CD4-positive, CD25-positive, alpha-beta regulatory T cell (primary cell): ENCODE measurements around the gene ANXA5. TPM values are rescaled to one million over a fixed set of nuclear protein-coding genes. Genes with fewer than 3 reads are reported as not detected.
"Not testable (repeated sequence)": the region's sequence is repeated elsewhere in the genome, so short reads cannot be mapped to it uniquely, and the experiment has no call there.

ENCODE experiments used
- ATAC-seq, 2 donors: fragments of 150-1000 bp; cut with Tn5 transposase; one replicate each; pipeline ENCODE4 v1.10.0; 2021; ENCODE audit warnings: low read depth in 2 of 2, moderate number of reproducible peaks in 2 of 2, moderate library complexity in 1 of 2
- DNase-seq, 3 donors: peaks; one replicate each; pipeline versions ENCODE4 v3.0.0 to v3.0.0-alpha.2; 2012 to 2022; ENCODE audit warnings: mixed read lengths in 1 of 3
- H3K27ac ChIP-seq: one replicate; pipeline ENCODE4 v1.7.0; 2013; ENCODE audit warnings: mild to moderate bottlenecking, low read length; ENCODE audit not compliant: insufficient read depth, poor library complexity, severe bottlenecking
- H3K27me3 ChIP-seq: one replicate; pipeline ENCODE4 v1.7.0; 2013; ENCODE audit warnings: low read length; ENCODE audit not compliant: control insufficient read depth, insufficient read depth
- H3K36me3 ChIP-seq: one replicate; pipeline ENCODE4 v1.7.0; 2013; ENCODE audit warnings: mild to moderate bottlenecking, low read length, moderate library complexity; ENCODE audit not compliant: control insufficient read depth, insufficient read depth
- H3K4me1 ChIP-seq: 2 replicates; pipeline ENCODE4 v1.7.0; 2013; ENCODE audit warnings: mild to moderate bottlenecking, low read length; ENCODE audit not compliant: insufficient read depth, control insufficient read depth, poor library complexity, severe bottlenecking
- H3K4me3 ChIP-seq: one replicate; pipeline ENCODE4 v1.7.0; 2013; ENCODE audit warnings: low read depth, mild to moderate bottlenecking, low read length, moderate library complexity
- H3K9me3 ChIP-seq, 2 experiments: 1 replicate in 1 of 2; 2 replicates in 1 of 2; pipeline ENCODE4 v1.7.0; 2013; ENCODE audit warnings: low read length in 2 of 2, mild to moderate bottlenecking in 1 of 2, moderate library complexity in 1 of 2; ENCODE audit not compliant: control insufficient read depth in 2 of 2
- H3K27ac Mint-ChIP-seq, 3 donors: one replicate each; pipeline ENCODE4 v1.8.0; 2020 to 2022; ENCODE audit warnings: mild to moderate bottlenecking in 3 of 3, mixed read lengths in 3 of 3, moderate library complexity in 2 of 3
- H3K27me3 Mint-ChIP-seq: one replicate; pipeline ENCODE4 v1.8.0; 2022; ENCODE audit warnings: mild to moderate bottlenecking, mixed read lengths
- H3K36me3 Mint-ChIP-seq: one replicate; pipeline ENCODE4 v1.8.0; 2020; ENCODE audit warnings: mixed read lengths
- H3K4me1 Mint-ChIP-seq, 4 donors: one replicate each; pipeline ENCODE4 v1.8.0; 2020 to 2022; ENCODE audit warnings: mixed read lengths in 4 of 4, mild to moderate bottlenecking in 1 of 4
- H3K4me3 Mint-ChIP-seq, 4 donors: one replicate each; pipeline ENCODE4 v1.8.0; 2020 to 2022; ENCODE audit warnings: mild to moderate bottlenecking in 4 of 4, mixed read lengths in 4 of 4, moderate library complexity in 3 of 4
- H3K9me3 Mint-ChIP-seq, 7 donors: one replicate each; pipeline ENCODE4 v1.8.0; 2020 to 2022; ENCODE audit warnings: mixed read lengths in 7 of 7, mild to moderate bottlenecking in 3 of 7, moderate library complexity in 2 of 7
- polyA plus RNA-seq, 4 donors: library from polyadenylated mRNA; unstranded; fragments of 300-500 nt; fragmentation: Illumina TruSeq; gene quantifications; one replicate each; pipeline ENCODE4 v1.2.3, GENCODE V29; 2021
- total RNA-seq: library from RNA; stranded (reverse); gene quantifications from one replicate; pipeline ENCODE4 v1.2.3, GENCODE V29; 2022

ANXA5 gene
- total and polyA plus RNA-seq, 5 donors from 2014 or later: 125 to 380 (median 226) TPM

DNA sequence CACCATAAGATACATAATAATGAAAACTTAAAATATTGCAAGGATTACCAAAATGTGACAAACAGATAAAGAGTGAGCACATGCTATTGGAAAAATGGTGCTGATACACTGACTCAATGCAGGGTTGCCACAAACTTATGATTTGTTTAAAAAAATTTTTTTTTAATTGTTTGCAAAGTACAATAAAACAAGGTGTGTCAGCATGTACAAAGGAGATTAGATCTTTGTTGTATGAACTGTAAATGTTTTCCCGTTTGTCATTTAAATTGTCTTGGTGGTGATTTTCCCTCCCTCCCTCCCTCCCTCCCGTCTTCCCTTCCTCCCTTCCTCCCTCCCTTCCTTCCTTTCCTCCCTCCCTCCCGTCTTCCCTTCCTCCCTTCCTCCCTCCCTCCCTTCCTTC is 31.4 kb downstream of the ANXA5 start:
- peaks cover 0 to 4% (median 0%) of the 10 kb centered on the region in 7 donors for H3K9me3 Mint-ChIP-seq
- peaks cover 38% of the 10 kb centered on the region for H3K36me3 ChIP-seq
- H3K27me3 ChIP-seq: no peaks in the 10 kb centered on the region
- peaks cover 37% of the 10 kb centered on the region for H3K36me3 Mint-ChIP-seq
- no peak overlapping the region for H3K27ac ChIP-seq
- ATAC-seq (no peak), DNase-seq (no peak)
- H3K27me3 Mint-ChIP-seq: no peaks in the 10 kb centered on the region
- H3K4me3 Mint-ChIP-seq: no peak overlapping the region
- no peak overlapping the region for H3K27ac Mint-ChIP-seq
- no peaks in the 10 kb centered on the region for H3K9me3 ChIP-seq
- H3K4me1 ChIP-seq: no peaks in the 10 kb centered on the region
- peaks cover 0 to 2% (median 0%) of the 10 kb centered on the region in 4 donors for H3K4me1 Mint-ChIP-seq
- H3K4me3 ChIP-seq: no peak overlapping the region

DNA sequence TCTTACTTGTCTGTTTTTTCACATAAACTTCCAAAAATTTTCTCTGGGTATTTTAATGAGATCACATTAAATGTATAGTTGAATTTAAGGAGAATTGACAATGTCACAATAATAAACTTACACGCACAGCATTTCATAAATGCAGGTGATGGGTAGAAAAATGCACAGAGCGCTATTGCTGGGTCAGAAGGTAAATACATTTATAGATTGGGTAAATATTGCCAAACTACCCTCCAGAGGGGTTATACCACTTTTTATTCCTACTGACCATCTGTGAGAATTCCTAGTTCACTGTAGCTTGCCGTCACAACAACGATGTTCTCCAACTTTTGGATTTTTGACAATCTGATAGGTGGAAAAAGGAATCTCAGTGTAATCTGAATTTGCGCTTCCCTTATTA is 34.6 kb downstream of the ANXA5 start:
- Mint-ChIP-seq H3K9me3 (peaks cover 0 to 7% (median 0%) of the 10 kb centered on the region in 7 donors), H3K4me3 (no peak overlapping the region), H3K27ac (no peak overlapping the region), H3K27me3 (no peaks in the 10 kb centered on the region), H3K4me1 (peaks cover 0 to 2% (median 0%) of the 10 kb centered on the region in 4 donors), H3K36me3 (peaks cover 13% of the 10 kb centered on the region)
- DNase-seq (no peak), ATAC-seq (no peak)
- no peak overlapping the region for H3K4me3 ChIP-seq
- H3K36me3 ChIP-seq: peaks cover 8% of the 10 kb centered on the region
- no peaks in the 10 kb centered on the region for H3K27me3 ChIP-seq
- H3K27ac ChIP-seq: no peak overlapping the region
- no peaks in the 10 kb centered on the region for H3K4me1 ChIP-seq
- no peaks in the 10 kb centered on the region for H3K9me3 ChIP-seq

DNA sequence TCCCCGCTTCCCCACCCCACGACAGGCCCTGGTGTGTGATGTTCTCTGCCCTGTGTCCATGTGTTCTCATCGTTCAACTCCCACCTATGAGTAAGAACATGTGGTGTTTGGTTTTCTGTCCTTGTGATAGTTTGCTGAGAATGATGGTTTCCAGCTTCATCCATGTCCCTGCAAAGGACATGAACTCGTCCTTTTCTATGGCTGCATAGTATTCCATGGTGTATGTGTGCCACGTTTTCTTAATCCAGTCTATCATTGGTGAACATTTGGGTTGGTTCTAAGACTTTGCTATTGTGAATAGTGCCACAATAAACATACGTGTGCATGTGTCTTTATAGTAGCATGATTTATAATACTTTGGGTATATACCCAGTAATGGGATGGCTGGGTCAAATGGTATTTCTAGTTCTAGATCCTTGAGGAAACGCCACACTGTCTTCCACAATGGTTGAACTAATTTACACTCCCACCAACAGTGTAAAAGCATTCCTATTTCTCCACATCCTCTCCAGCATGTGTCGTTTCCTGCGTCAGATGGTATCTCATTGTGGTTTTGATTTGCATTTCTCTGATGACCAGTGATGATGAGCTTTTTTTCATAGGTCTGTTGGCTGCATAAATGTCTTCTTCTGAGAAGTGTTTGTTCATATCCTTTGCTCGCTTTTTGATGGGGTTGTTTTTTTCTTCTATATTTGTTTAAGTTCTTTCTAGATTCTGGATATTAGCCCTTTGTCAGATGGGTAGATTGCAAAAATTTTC is 36.4 kb downstream of the ANXA5 start:
- H3K4me1 ChIP-seq, DNase-seq, H3K4me1 Mint-ChIP-seq, H3K4me3 ChIP-seq, H3K27ac ChIP-seq, H3K9me3 Mint-ChIP-seq, ATAC-seq, H3K4me3 Mint-ChIP-seq, H3K36me3 Mint-ChIP-seq, H3K36me3 ChIP-seq, H3K27me3 Mint-ChIP-seq, H3K27me3 ChIP-seq, H3K9me3 ChIP-seq: not testable (repeated sequence)
- peak overlapping the region in 1 of 3 donors; percentile 20 for H3K27ac Mint-ChIP-seq

DNA sequence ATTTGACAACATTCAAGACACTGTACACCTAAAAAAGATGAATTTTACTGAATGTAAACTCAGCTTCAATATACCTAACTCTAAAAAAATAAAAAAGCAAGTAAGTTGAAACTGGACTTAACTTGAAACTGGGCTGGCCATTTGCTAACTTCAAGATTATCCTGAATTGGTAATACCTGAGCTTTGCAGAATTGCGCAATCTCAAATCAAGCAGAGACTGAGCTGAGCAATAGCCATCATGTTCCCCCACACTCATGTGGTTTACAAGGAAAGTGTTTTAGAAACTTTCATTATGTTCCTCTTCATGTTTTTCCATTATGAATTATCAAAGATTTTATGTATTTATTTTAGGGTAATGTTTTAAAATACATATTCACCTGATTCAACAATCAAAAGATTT is 38.7 kb downstream of the ANXA5 start:
- Histone ChIP-seq H3K9me3 (no peaks in the 10 kb centered on the region), H3K27ac (no peak overlapping the region), H3K4me1 (no peaks in the 10 kb centered on the region), H3K27me3 (no peaks in the 10 kb centered on the region), H3K36me3 (no peaks in the 10 kb centered on the region), H3K4me3 (no peak overlapping the region)
- H3K4me1 Mint-ChIP-seq: no peaks in the 10 kb centered on the region
- H3K27me3 Mint-ChIP-seq: no peaks in the 10 kb centered on the region
- H3K27ac Mint-ChIP-seq: no peak overlapping the region
- no peak for DNase-seq
- H3K36me3 Mint-ChIP-seq: no peaks in the 10 kb centered on the region
- ATAC-seq: no peak
- no peak overlapping the region for H3K4me3 Mint-ChIP-seq
- peaks cover 0 to 7% (median 0%) of the 10 kb centered on the region in 7 donors for H3K9me3 Mint-ChIP-seq

DNA sequence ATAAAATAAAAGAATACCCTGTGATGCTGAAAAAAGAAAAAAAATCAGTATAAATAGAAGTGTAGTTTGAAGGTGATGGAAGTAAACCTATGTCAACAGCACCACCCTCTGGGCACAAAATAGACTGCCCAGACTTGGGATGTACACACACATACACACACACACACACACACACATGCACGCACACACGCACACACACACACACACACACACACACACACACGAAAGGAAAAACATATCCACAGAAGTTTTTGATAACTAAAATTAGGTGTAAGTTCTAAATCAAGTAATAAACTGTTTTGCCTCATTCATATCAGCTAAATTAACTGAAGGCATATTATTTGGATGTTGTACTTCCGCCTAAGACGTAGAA is 40.5 kb downstream of the ANXA5 start:
- H3K27ac Mint-ChIP-seq: no peak overlapping the region
- no peaks in the 10 kb centered on the region for H3K36me3 ChIP-seq
- no peak overlapping the region for H3K4me3 Mint-ChIP-seq
- no peaks in the 10 kb centered on the region for H3K27me3 Mint-ChIP-seq
- H3K9me3 ChIP-seq: no peaks in the 10 kb centered on the region
- H3K27me3 ChIP-seq: no peaks in the 10 kb centered on the region
- no peak overlapping the region for H3K27ac ChIP-seq
- no peak overlapping the region for H3K4me3 ChIP-seq
- DNase-seq (peak in 1 of 3 donors; percentile 53), ATAC-seq (no peak)
- peaks cover 0 to 7% (median 0%) of the 10 kb centered on the region in 7 donors for H3K9me3 Mint-ChIP-seq
- H3K4me1 ChIP-seq: no peaks in the 10 kb centered on the region
- no peaks in the 10 kb centered on the region for H3K36me3 Mint-ChIP-seq
- H3K4me1 Mint-ChIP-seq: no peaks in the 10 kb centered on the region

DNA sequence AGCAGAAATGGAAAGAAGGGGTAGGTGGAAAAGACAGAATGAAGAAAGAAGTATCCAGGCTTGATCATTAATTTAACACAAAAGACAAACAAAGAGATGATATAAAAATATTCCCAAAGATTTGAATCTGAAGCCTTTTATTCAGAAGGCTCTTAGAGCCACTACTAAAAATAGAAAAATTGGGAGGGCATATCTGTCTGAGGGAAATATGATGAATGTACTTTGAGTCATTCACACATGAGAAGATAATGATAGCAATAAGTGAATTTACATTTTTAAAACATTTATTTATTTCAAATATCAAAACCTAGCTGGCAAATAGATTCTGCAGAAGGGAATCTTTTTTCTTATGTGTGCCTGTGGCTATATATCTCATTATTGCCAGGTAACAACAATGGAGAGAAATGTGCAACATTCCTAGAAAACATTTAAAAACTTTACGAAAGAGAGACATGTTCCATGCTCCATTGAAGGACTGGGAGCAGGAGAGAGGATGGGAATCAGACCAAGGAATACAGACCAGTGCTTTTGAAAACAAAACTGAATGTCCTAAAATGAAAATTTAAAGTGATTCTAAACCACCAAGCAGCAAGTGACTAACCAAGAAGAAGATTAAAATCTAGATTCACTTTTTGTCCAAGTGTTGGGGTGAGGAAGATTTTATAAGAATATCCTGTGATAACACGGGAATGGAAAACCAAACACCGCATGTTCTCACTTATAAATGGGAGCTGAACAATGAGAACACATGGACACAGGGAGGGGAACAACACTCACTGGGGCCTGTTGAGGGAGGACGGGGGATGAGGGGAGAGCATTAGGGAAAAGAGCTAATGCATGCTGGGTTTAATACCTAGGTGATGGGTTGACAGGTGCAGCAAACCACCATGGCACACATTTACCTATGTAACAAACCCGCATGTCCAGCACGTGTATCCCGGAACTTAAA is 41.2 kb downstream of the ANXA5 start:
- peaks cover 0 to 5% (median 0%) of the 10 kb centered on the region in 7 donors for H3K9me3 Mint-ChIP-seq
- no peak overlapping the region for H3K4me3 Mint-ChIP-seq
- H3K27me3 Mint-ChIP-seq: no peaks in the 10 kb centered on the region
- DNase-seq (no peak), ATAC-seq (no peak)
- no peaks in the 10 kb centered on the region for H3K36me3 ChIP-seq
- no peaks in the 10 kb centered on the region for H3K9me3 ChIP-seq
- no peaks in the 10 kb centered on the region for H3K27me3 ChIP-seq
- no peak overlapping the region for H3K4me3 ChIP-seq
- H3K27ac Mint-ChIP-seq: no peak overlapping the region
- no peaks in the 10 kb centered on the region for H3K4me1 Mint-ChIP-seq
- no peaks in the 10 kb centered on the region for H3K36me3 Mint-ChIP-seq
- no peak overlapping the region for H3K27ac ChIP-seq
- no peaks in the 10 kb centered on the region for H3K4me1 ChIP-seq

DNA sequence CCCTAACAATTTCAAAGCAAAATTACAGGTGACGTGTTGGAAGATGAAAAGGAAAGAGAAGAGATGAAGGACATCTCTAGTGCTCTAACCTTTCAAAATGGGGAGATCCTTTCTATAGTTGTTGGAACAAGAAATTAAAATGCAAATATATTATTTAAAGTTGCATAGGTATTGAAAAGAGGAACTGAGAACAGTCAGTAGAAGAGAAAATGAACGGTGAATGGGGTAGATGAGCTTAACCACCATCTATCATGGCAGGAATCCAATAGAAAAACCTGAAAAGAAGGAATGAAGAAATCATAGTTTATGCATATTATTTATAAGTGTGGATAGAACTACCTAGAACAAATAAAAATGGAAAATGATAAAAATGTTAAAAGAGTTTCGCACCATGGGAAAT is 42.0 kb downstream of the ANXA5 start:
- Histone ChIP-seq H3K27me3 (no peaks in the 10 kb centered on the region), H3K4me1 (no peaks in the 10 kb centered on the region), H3K27ac (no peak overlapping the region), H3K9me3 (no peaks in the 10 kb centered on the region), H3K4me3 (no peak overlapping the region), H3K36me3 (no peaks in the 10 kb centered on the region)
- Mint-ChIP-seq H3K27me3 (peaks cover 5% of the 10 kb centered on the region), H3K4me3 (no peak overlapping the region), H3K36me3 (no peaks in the 10 kb centered on the region), H3K4me1 (no peaks in the 10 kb centered on the region), H3K27ac (no peak overlapping the region), H3K9me3 (peaks cover 0 to 2% (median 0%) of the 10 kb centered on the region in 7 donors)
- DNase-seq (no peak), ATAC-seq (no peak)
